ENCODE results near the gene TOMM34.

The TOMM34 gene

DNA sequence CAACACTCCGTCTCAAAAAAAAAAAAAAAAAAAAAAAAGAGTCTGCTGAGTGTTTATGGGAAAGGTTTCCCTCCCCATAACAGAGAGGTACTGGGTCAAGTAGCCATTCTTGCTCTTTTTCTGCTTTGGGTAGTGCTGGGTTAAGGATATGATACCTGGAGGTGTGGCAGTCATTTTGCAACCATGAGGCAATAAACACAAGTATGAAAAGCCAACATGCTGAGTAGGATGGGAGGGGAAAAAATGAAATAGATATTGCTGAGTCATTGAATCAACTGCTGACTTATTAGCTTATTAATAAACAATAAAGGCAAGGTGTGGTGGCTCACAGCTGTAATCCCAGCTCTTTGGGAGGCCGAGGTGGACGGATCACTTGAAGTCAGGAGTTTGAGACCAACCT lies 2.3 kb upstream of the TOMM34 start:
- DNase-seq, result no peak

DNA sequence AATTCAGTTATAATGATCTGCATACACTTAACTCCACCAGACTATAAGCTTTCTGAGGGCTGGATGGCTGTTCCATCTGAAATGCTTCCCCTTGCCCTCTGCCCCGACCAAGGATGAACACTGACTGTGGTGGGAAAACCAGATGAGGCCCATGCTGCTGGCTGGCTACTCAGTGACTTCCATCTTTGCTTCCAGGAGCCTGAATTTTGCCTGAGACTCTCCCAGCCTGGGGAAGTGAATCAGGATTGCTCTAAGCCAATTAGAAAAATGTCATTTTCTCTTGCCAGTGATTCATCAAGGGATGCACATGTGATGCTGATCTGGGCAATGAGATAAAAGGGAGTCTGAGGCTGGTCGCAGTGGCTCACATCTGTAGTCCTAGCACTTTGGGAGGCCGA lies 1.7 kb upstream of the TOMM34 start:
- DNase-seq, result no peak

DNA sequence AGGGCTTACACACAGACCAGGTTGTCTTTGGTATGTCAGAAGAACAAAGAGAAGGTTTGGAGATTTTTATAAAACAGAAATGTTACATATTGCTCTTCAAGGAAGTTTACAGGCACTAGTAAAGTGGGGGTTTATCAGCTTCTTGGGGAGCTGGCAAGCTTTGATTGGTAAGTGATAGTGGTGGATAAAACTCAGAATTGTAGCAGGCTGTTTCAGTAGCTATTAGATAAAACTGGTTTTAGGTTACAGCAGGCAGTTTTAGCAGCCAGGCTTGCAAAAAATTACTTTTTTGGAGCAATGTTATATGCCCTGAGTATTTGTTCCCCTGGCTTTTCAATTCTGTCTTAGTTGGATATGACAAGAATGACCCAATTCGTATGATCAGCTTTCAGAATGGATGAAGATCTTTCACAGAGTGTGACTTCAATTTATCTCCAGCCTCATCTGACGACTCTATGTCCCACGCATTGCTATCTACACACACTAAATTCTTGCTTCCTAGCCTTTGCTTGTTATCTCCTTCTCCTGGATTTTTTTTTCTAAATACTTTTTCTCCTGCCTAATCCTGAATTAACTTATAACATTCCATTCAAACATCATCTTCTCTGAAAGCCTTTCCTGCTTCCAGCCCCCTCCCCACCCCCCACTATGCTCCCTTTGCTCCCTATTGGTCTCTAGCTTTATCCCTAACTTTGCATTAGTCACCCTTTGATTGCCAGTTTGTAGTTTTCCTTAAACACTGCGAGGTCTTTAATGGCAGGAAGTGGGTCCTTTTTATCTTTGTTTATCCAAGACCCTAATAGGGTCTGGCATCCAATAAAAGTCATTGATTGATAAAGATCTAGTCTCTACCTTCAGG lies 1.0 kb upstream of the TOMM34 start:
- DNase-seq, result no peak

DNA sequence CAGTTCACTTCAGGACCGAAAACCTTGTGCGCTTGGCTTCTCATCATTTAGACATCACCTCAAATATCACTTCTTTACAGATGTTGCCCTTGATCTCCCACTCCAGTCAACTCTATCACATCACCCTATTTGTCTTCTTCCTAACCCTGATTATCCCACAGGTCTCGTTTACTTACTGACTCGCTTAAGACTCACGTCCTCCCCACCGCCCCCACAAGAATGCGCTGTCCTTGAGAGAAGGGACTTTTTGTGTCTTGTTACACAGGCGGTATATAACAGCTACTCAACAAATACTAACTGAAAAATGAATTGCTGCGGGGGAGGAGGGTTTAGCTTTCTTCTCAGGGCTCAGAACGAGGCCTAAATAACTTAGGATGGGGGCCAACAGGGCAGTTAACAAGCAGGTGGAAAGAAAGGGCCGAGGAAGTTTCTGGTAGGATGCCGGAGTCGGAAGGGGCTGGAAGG lies 527 bp downstream of the TOMM34 start:
- peak; percentile 25 for DNase-seq

- no peak for DNase-seq
Measured at GRCh38 chr20:44959082-44959637, 1.0 kb downstream of the TOMM34 start.

- DNase-seq, result no peak
Measured at GRCh38 chr20:44958276-44958675, 1.9 kb downstream of the TOMM34 start.

DNA sequence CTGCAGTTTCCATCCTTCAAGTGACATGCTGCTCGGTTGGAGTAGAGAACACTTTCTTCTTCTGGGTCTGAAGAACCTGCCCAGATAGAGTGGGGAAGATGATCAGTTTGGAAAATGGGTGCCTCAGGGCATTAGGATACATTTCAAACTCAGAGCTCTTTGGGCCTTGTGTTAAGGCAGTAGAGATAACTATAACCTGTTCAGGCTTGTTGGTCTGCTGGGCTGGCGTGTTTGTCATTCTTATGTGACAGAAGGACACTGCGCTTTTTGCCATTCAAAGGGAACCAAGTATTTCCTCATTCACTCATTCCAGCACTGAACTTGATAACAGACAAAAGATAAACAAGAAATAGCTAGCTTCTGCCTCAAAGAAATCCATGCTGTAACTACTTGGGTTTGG lies 3.8 kb downstream of the TOMM34 start:
- DNase-seq, result no peak

GRCh38 chr20:44955270-44955669 lies 4.9 kb downstream of the TOMM34 start:
- DNase-seq, result no peak

- DNase-seq, result no peak
Measured at GRCh38 chr20:44954211-44954610, 6.0 kb downstream of the TOMM34 start.

- DNase-seq, result no peak
Measured at GRCh38 chr20:44952731-44953130, 7.5 kb downstream of the TOMM34 start.

GRCh38 chr20:44950368-44950767 lies 9.8 kb downstream of the TOMM34 start:
- no peak for DNase-seq

DNA sequence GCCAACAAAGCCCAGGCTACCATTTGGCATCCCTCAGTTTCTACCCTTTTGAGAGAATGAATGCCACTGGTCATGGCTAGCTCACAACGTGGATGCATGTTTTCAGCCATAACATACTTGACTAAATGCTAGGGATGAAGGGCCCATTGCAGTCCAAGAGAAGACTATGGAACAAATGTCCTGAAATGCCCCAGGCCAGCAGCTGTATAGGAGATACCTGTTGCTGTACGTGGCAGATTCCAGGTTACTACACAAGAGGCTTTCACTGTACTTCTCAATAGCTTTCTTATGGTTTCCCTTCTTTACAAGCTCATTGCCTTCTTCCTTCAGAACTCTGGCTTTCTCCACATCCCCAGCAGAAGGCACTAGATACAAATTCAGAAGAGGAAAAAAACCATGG lies 11.7 kb downstream of the TOMM34 start:
- DNase-seq, result no peak

GRCh38 chr20:44948107-44948506 lies 12.1 kb downstream of the TOMM34 start:
- DNase-seq, result no peak

DNA sequence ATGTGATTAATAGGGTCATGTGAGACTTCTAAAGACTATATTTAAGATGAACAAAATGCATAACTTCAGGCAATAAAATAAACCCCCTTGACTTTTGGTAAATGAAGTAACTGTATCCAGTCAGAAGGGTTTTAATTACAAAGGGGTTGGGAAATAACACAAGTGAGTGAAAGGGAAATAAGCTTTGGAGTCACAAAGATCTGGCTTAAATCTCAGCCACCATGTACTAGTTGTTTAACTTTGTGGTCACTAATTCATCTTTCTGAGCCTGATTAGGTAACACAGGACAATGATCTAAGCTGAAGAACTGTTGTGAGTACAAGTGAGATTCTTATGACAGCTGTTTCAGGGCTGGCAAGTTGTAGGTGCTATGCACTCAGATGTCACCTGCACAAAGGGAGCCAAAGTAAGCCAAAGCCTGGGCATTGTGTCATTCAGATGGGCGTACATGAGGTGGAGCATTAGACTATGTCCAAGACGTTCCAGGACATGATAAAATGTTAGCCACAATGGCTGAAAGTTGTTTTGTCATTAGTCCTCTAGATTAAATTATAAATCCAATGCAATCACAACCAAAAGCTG lies 13.8 kb downstream of the TOMM34 start:
- DNase-seq, result no peak

DNA sequence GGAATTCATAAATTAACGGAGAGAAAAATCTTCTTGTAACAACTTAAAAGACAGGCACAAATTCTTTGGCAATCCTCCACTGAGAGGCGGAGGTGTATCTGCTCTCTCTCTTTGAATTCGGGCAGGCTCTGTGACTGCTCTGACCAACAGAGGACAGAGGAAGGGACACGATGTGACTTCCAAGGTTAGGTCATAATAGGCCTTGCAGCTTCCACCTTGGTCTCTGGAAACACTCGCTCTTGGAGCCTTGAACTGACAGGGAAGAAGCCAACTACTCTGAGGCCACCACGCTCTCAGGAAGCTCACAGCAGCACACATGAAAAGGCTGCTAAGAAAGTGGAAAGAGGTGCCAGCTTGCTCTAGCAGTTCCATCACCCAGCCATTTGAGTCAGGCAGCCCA lies 14.9 kb downstream of the TOMM34 start:
- DNase-seq, result no peak

DNA sequence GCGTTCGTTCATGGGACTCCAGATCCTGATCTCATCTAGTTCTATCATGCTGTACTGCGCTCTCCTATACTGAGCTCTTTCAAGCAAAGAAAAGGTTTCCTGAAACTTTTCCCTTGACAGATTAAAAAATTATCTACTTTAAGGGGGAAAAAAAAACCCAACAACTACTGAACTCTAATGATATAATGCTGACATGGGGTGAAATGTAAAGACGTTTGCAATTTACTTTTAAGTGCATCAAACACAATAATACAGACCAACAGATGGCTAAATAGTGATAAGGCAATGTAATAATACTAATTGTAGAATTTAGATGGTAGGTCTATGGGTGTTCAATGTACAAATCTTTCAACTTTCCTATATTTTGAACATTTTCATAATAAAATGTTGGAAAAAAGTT lies 16.4 kb downstream of the TOMM34 start:
- DNase-seq, result no peak

GRCh38 chr20:44942264-44942973 lies 17.8 kb downstream of the TOMM34 start:
- DNase-seq, result no peak

- DNase-seq, result no peak
Measured at GRCh38 chr20:44941120-44941691, 19.0 kb downstream of the TOMM34 start.

DNA sequence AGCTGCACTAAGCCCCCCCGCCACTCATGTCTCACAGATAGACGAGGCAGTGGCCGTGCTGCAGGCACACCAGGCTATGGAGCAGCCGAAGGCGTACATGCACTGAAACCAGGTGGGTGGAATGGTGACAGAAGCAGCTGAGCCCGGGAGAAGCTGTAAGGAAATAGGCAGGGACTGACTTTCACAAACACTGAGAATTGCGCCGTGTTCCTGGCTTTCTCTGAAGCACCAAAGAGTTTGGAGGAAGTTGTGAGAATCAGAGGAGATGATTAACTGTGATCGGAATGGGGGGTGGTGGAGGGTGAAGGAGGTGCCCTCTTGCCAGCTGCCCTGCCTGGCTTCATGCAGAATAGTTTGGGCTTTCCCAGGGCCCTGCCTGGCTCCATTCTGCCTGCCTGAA lies 21.6 kb downstream of the TOMM34 start:
- no peak for DNase-seq

DNA sequence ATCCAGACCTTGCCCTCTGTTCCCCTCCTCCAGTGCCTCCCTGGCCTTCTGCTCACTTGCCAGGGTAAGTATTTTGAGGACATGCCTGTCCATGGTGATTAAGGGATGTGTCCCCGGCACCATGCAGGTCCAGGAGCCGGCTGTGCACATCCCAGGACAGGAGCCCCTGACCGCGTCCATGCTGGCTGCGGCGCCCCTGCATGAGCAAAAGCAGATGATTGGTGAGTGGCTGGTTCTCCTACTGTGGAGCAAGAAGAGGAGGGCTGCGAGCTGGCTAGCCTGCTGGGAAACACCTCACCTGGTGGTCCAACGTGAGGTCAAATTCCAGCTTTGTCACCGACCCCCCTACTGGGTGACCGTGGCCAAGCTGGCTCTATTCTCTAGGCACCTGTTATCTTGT lies 23.7 kb downstream of the TOMM34 start:
- DNase-seq, result no peak

- no peak for DNase-seq
Measured at GRCh38 chr20:44932916-44933315, 27.3 kb downstream of the TOMM34 start.

DNA sequence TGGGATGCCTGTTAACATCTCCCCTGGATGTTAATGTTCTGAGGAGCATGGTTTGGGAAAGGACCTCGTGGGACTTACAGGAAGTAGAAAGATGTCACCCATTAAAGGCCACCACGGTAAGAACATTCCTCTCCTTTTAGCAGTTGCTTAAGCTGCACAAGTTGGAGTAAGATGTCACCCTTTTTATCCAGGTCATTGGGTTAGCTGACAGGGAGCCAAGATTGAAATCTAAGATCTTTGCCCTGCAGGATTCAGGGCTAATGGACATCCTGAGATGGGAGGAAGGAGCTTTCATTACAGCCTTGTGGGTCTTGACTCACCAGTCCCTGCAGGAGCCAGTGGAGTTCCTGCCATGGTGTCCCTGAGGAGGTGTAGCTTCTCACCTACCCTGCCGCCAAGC lies 28.3 kb downstream of the TOMM34 start:
- DNase-seq, result no peak

DNA sequence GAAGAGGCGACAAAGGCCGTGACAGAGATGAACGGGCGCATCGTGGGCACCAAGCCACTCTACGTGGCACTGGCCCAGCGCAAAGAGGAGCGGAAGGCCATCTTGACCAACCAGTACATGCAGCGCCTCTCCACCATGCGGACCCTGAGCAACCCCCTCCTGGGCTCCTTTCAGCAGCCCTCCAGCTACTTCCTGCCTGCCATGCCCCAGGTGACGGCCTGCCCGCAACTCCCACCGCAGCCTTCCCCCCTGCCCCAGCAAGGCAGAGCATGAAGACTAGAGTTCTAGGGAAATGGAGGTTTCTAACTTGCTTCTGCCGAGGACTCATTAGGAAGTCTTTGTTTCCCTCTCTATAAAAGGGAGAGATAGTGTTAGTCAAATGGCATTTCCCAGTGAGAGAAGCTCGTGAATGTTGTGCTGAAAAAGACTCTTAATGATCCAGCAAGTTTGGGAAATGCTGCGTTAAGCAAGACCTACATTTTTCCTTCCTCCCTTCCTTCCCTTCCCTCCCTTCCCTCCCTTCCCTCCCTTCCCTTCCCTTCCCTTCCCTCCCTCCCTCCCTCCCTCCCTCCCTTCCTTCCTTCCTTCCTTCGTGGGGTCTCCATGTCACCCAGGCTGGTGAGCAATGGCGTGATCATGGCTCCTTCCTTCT lies 29.6 kb downstream of the TOMM34 start:
- no peak for DNase-seq

Measured in effector CD8-positive, alpha-beta T cell (primary cell).